ENCODE measurements around the gene FGD4.

The FGD4 gene

GRCh38 chr12:32399370-32400113, at the start of gene FGD4:
Gene FGD4, plus strand, starts transcription at chr12:32399558.
- no peak for FAIRE-seq

GRCh38 chr12:32353540-32353939, 45.8 kb upstream of the FGD4 start:
- FAIRE-seq: no peak

GRCh38 chr12:32357601-32358249, 41.6 kb upstream of the FGD4 start:
- FAIRE-seq: no peak

GRCh38 chr12:32360956-32361355, 38.4 kb upstream of the FGD4 start:
- FAIRE-seq: no peak

- no peak for FAIRE-seq
Measured at GRCh38 chr12:32362892-32363291, 36.5 kb upstream of the FGD4 start.

GRCh38 chr12:32365473-32366064, 33.8 kb upstream of the FGD4 start:
- FAIRE-seq: peak; percentile 73

- FAIRE-seq: no peak
Measured at GRCh38 chr12:32366714-32367113, 32.6 kb upstream of the FGD4 start.

GRCh38 chr12:32367381-32367780, 32.0 kb upstream of the FGD4 start:
- FAIRE-seq: no peak

- FAIRE-seq: no peak
Measured at GRCh38 chr12:32369202-32369601, 30.2 kb upstream of the FGD4 start.

GRCh38 chr12:32377344-32378055, 21.9 kb upstream of the FGD4 start:
- FAIRE-seq: no peak

GRCh38 chr12:32379213-32379612, 20.1 kb upstream of the FGD4 start:
- no peak for FAIRE-seq

GRCh38 chr12:32379667-32380066, 19.7 kb upstream of the FGD4 start:
- no peak for FAIRE-seq

GRCh38 chr12:32382226-32382625, 17.1 kb upstream of the FGD4 start:
- no peak for FAIRE-seq

GRCh38 chr12:32390572-32391219, 8.7 kb upstream of the FGD4 start:
- no peak for FAIRE-seq

- no peak for FAIRE-seq
Measured at GRCh38 chr12:32395026-32395425, 4.3 kb upstream of the FGD4 start.

- FAIRE-seq: no peak
Measured at GRCh38 chr12:32397696-32398095, 1.7 kb upstream of the FGD4 start.

GRCh38 chr12:32398181-32398580, 1.2 kb upstream of the FGD4 start:
- no peak for FAIRE-seq

- no peak for FAIRE-seq
Measured at GRCh38 chr12:32398816-32399369, 465 bp upstream of the FGD4 start.

- FAIRE-seq: no peak
Measured at GRCh38 chr12:32400114-32400672, 835 bp downstream of the FGD4 start.

- FAIRE-seq: no peak
Measured at GRCh38 chr12:32400866-32401265, 1.5 kb downstream of the FGD4 start.

GRCh38 chr12:32402170-32402569, 2.8 kb downstream of the FGD4 start:
- FAIRE-seq: no peak

GRCh38 chr12:32402946-32403345, 3.6 kb downstream of the FGD4 start:
- FAIRE-seq: no peak
